PFSK-1 (cell line): ENCODE results near the gene ZNF346.

Source experiments
- FOXP2 ChIP-seq: optimal IDR thresholded peaks from 2 replicates; pipeline ENCODE3; 2011; ENCODE audit warnings: borderline replicate concordance, control low read depth, inconsistent platforms; ENCODE audit not compliant: insufficient read depth; ENCODE audit errors: extremely low read length, extremely low read depth
- POLR2AphosphoS5 ChIP-seq: IDR thresholded peaks from 2 replicates; pipeline ENCODE4 v1.6.1; 2012; ENCODE audit warnings: low read depth, mild to moderate bottlenecking, control low read depth, low read length, moderate library complexity
- SIN3A ChIP-seq: IDR thresholded peaks from 2 replicates; pipeline ENCODE4 v1.6.1; 2012; ENCODE audit warnings: mild to moderate bottlenecking, low read length, moderate library complexity, borderline replicate concordance; ENCODE audit not compliant: insufficient read depth
- TAF1 ChIP-seq: IDR thresholded peaks from 2 replicates; pipeline ENCODE4 v1.6.1; 2012; ENCODE audit warnings: low read length, control low read depth, borderline replicate concordance; ENCODE audit not compliant: insufficient read depth
- TF ChIP-seq, protein P1 (sequence below), 2 experiments: IDR thresholded peaks; 2 replicates each; pipeline versions ENCODE4 v1.6.1 to v1.8.0; 2011 to 2012; ENCODE audit warnings: low read depth in 2 of 2, low read length in 2 of 2, control low read depth in 1 of 2, inconsistent platforms in 1 of 2, mild to moderate bottlenecking in 1 of 2, moderate library complexity in 1 of 2; ENCODE audit not compliant: insufficient read depth in 1 of 2

ZNF346 gene

DNA sequence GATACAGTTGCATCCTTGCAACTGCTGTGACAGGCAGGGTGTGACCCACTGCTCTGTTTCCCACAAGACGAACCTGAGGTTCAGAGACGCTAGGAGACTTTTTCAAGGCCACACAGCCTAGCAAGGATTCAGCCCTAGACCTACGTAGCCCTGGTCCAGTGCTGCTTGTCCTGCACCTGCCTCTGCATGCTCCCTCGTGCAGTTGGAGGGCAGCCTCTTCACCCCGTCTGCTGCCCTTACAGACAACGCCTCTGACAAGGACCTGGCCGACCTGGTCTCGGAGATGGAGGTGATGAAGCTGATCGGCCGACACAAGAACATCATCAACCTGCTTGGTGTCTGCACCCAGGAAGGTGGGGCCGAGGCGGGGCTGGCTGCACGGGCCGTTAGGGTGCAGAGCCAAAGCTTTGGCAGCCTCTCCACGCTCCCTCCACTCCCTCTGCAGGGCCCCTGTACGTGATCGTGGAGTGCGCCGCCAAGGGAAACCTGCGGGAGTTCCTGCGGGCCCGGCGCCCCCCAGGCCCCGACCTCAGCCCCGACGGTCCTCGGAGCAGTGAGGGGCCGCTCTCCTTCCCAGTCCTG is 72.7 kb downstream of the ZNF346 start:
- no peak for TF ChIP-seq POLR2AphosphoS5
- TF ChIP-seq FOXP2, result no peak
- TF ChIP-seq, protein P1, sequence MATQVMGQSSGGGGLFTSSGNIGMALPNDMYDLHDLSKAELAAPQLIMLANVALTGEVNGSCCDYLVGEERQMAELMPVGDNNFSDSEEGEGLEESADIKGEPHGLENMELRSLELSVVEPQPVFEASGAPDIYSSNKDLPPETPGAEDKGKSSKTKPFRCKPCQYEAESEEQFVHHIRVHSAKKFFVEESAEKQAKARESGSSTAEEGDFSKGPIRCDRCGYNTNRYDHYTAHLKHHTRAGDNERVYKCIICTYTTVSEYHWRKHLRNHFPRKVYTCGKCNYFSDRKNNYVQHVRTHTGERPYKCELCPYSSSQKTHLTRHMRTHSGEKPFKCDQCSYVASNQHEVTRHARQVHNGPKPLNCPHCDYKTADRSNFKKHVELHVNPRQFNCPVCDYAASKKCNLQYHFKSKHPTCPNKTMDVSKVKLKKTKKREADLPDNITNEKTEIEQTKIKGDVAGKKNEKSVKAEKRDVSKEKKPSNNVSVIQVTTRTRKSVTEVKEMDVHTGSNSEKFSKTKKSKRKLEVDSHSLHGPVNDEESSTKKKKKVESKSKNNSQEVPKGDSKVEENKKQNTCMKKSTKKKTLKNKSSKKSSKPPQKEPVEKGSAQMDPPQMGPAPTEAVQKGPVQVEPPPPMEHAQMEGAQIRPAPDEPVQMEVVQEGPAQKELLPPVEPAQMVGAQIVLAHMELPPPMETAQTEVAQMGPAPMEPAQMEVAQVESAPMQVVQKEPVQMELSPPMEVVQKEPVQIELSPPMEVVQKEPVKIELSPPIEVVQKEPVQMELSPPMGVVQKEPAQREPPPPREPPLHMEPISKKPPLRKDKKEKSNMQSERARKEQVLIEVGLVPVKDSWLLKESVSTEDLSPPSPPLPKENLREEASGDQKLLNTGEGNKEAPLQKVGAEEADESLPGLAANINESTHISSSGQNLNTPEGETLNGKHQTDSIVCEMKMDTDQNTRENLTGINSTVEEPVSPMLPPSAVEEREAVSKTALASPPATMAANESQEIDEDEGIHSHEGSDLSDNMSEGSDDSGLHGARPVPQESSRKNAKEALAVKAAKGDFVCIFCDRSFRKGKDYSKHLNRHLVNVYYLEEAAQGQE (IDR thresholded peaks at IDR 0.05; ENCODE audit: insufficient read depth in 1 of 2, low read depth in 2 of 2, low read length in 2 of 2), result no peak
- no peak for TF ChIP-seq SIN3A
- TF ChIP-seq TAF1, result no peak

GRCh38 chr5:177096162-177097015 is 73.9 kb downstream of the ZNF346 start:
- TF ChIP-seq POLR2AphosphoS5 (no peak), TAF1 (no peak), SIN3A (no peak), FOXP2 (no peak)
- TF ChIP-seq, protein P1 (IDR thresholded peaks at IDR 0.05; ENCODE audit: insufficient read depth in 1 of 2, low read depth in 2 of 2, low read length in 2 of 2), result no peak

DNA sequence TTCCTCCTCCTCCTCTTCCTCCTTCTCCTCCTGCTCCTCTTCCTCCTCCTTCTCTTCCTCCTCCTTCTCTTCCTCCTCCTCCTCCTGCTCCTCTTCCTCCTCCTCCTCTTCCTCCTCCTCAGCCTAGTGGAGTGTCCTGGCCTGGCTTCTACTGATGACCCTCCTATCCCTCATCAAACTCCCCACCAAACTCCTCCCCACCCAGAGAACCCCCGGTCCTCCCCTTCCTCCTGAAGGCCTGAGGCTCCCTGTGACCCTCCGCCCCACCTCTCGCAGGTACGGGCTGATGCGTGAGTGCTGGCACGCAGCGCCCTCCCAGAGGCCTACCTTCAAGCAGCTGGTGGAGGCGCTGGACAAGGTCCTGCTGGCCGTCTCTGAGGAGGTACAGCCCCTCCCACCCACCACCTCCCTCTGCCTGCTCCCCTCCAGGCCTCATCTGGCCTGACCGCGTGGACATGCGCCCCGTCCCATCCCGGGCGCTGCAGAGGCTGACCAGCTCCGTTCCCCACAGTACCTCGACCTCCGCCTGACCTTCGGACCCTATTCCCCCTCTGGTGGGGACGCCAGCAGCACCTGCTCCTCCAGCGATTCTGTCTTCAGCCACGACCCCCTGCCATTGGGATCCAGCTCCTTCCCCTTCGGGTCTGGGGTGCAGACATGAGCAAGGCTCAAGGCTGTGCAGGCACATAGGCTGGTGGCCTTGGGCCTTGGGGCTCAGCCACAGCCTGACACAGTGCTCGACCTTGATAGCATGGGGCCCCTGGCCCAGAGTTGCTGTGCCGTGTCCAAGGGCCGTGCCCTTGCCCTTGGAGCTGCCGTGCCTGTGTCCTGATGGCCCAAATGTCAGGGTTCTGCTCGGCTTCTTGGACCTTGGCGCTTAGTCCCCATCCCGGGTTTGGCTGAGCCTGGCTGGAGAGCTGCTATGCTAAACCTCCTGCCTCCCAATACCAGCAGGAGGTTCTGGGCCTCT is 74.8 kb downstream of the ZNF346 start:
- TF ChIP-seq POLR2AphosphoS5 (no peak), SIN3A (no peak), FOXP2 (no peak), TAF1 (no peak)
- TF ChIP-seq, protein P1 (IDR thresholded peaks at IDR 0.05; ENCODE audit: insufficient read depth in 1 of 2, low read depth in 2 of 2, low read length in 2 of 2), result no peak

- TF ChIP-seq, protein P1 (IDR thresholded peaks at IDR 0.05; ENCODE audit: insufficient read depth in 1 of 2, low read depth in 2 of 2, low read length in 2 of 2), result no peak
- TF ChIP-seq SIN3A (no peak), POLR2AphosphoS5 (no peak), TAF1 (no peak)
These were observed 75.6 kb downstream of the ZNF346 start for GRCh38 chr5:177098120-177098469.
